ENCODE measurements around the gene HSD3B7. TPM values are rescaled to one million over a fixed set of nuclear protein-coding genes. Genes with fewer than 3 reads are reported as not detected.

Gene HSD3B7
- total and polyA plus RNA-seq, 8 donors = 2.9 to 52.7 (median 10.3) TPM

DNA sequence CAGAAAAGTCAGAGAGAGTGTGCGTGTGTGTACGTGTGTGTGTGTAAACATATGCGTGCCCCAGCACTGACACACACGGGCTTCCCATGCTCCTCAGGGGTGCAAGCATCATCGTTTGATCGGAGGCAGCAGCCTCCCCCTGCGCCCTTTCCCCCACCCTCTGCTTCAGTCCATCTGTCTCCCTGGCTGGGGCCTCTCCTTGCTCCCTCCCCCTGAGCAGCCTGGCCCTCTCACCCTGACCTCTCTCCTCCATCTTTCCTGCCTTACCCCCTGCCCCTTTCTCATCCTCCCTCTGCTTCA is 21.0 kb downstream of the HSD3B7 start:
- intact Hi-C loops (cut with DNase I; ENCODE audit: low total_unique reads) = no loop called here

DNA sequence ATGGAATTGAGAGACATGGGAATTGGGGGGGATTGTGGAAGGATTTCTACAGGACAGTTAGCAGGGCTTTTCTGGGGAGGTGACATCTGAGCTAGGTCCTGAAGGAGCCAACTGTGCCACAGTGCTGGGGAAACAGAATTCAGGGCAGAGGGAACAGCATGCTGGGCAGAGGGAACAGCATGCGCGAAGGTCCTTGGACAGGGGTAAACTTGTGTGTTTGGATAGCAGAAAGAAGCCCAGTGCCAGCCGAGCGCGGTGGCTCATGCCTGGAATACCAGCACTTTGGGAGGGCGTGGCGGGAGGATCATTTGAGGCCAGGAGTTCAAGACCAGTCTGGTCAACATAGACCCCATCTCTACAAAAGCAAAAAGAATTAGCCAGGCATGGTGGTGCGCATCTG is 21.6 kb downstream of the HSD3B7 start:
- Histone ChIP-seq H3K27me3 (peaks cover 4 to 79% (median 45%) of the 10 kb centered on the region in 3 donors), H3K27ac (no peak overlapping the region), H3K4me3 (no peak overlapping the region), H3K4me1 (peaks cover 0 to 9% (median 7%) of the 10 kb centered on the region in 4 donors), H3K9me3 (no peaks in the 10 kb centered on the region), H3K36me3 (no peaks in the 10 kb centered on the region)
- 76 to 93% (median 87%) methylated on average over 8 of the region's 8 CpGs for WGBS, 5 donors
- TF ChIP-seq POLR2AphosphoS5 (IDR thresholded peaks at IDR 0.05) = no peak
- intact Hi-C loops (cut with DNase I; ENCODE audit: low total_unique reads) = no loop called here
- no peak for DNase-seq

More for the DNA sequence above, 21.0 kb downstream of the HSD3B7 start:
- no peak overlapping the region for H3K27ac ChIP-seq
- H3K36me3 ChIP-seq = no peaks in the 10 kb centered on the region
- WGBS, 5 donors = 29 to 51% (median 35%) methylated on average over 7 of the region's 7 CpGs
- peaks cover 0 to 9% (median 6%) of the 10 kb centered on the region in 4 donors for H3K4me1 ChIP-seq
- H3K27me3 ChIP-seq = peaks cover 4 to 78% (median 39%) of the 10 kb centered on the region in 3 donors
- TF ChIP-seq POLR2A (IDR thresholded peaks at IDR 0.05) (no peak), POLR2AphosphoS5 (IDR thresholded peaks at IDR 0.05) (no peak), EP300 (IDR thresholded peaks at IDR 0.05) (no peak)
- TF ChIP-seq, protein P1, sequence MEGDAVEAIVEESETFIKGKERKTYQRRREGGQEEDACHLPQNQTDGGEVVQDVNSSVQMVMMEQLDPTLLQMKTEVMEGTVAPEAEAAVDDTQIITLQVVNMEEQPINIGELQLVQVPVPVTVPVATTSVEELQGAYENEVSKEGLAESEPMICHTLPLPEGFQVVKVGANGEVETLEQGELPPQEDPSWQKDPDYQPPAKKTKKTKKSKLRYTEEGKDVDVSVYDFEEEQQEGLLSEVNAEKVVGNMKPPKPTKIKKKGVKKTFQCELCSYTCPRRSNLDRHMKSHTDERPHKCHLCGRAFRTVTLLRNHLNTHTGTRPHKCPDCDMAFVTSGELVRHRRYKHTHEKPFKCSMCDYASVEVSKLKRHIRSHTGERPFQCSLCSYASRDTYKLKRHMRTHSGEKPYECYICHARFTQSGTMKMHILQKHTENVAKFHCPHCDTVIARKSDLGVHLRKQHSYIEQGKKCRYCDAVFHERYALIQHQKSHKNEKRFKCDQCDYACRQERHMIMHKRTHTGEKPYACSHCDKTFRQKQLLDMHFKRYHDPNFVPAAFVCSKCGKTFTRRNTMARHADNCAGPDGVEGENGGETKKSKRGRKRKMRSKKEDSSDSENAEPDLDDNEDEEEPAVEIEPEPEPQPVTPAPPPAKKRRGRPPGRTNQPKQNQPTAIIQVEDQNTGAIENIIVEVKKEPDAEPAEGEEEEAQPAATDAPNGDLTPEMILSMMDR (IDR thresholded peaks at IDR 0.05) = no peak
- no peaks in the 10 kb centered on the region for H3K9me3 ChIP-seq
- no peak overlapping the region for H3K4me3 ChIP-seq
- DNase-seq = no peak

DNA sequence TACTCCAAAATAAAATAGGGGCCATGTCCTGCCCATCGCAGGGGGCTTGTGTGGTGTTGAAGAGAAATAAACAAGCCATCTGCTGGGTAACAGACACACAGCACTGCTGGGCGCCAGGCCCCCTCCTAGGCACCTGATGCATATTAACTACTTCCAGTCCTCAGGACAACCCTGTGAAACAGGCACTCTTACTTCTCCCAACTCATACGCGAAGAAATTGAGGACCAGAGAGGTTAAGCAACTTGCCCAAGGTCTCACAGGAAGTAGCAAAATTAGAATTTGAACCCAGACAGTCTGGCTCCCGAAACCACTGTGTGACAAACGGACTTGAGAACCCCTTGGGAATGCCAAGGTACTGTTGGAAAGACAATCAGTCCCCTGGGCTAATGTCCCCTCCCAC is 22.7 kb downstream of the HSD3B7 start:
- intact Hi-C loops (cut with DNase I; ENCODE audit: low total_unique reads) = no loop called here
- Histone ChIP-seq H3K27ac (no peak overlapping the region), H3K4me1 (peaks cover 0 to 9% (median 7%) of the 10 kb centered on the region in 4 donors), H3K27me3 (peaks cover 4 to 80% (median 54%) of the 10 kb centered on the region in 3 donors), H3K4me3 (no peak overlapping the region), H3K9me3 (no peaks in the 10 kb centered on the region), H3K36me3 (no peaks in the 10 kb centered on the region)
- TF ChIP-seq POLR2A (IDR thresholded peaks at IDR 0.05) = no peak
- TF ChIP-seq, protein P1 (IDR thresholded peaks at IDR 0.05) = no peak
- TF ChIP-seq EP300 (IDR thresholded peaks at IDR 0.05) = no peak
- TF ChIP-seq POLR2AphosphoS5 (IDR thresholded peaks at IDR 0.05) = no peak
- no peak for DNase-seq
- WGBS, 5 donors = 41 to 58% (median 53%) methylated on average over 6 of the region's 6 CpGs

DNA sequence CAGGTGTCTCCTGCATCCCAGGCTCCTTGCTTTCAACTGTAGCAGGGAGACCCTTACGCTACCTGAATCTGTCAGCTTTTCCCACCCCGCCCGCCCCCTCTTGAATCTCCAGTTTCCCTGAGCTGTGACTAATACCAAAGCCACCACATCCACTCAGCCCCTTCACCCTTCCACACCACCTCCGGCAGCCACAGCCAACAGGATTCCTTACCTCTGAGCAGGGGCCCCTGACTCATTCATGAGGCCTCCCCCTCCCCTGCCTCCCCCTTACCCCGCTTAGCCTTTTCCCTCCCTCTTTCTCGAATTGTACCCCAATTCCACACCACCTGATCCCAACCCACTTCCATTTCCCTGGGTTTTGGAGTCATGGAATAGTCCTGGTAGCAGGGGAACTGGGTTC is 23.1 kb downstream of the HSD3B7 start:
- peaks cover 0 to 9% (median 7%) of the 10 kb centered on the region in 4 donors for H3K4me1 ChIP-seq
- H3K27me3 ChIP-seq = peaks cover 4 to 84% (median 54%) of the 10 kb centered on the region in 3 donors
- H3K4me3 ChIP-seq = no peak overlapping the region
- no peaks in the 10 kb centered on the region for H3K36me3 ChIP-seq
- 56 to 69% (median 65%) methylated on average over 6 of the region's 6 CpGs for WGBS, 5 donors
- H3K27ac ChIP-seq = no peak overlapping the region
- TF ChIP-seq, protein P1 (IDR thresholded peaks at IDR 0.05) = no peak
- TF ChIP-seq EP300 (IDR thresholded peaks at IDR 0.05) = no peak
- TF ChIP-seq POLR2AphosphoS5 (IDR thresholded peaks at IDR 0.05) = no peak
- no peak for TF ChIP-seq POLR2A (IDR thresholded peaks at IDR 0.05)
- no peaks in the 10 kb centered on the region for H3K9me3 ChIP-seq
- intact Hi-C loops (cut with DNase I; ENCODE audit: low total_unique reads) = no loop called here
- DNase-seq = no peak

DNA sequence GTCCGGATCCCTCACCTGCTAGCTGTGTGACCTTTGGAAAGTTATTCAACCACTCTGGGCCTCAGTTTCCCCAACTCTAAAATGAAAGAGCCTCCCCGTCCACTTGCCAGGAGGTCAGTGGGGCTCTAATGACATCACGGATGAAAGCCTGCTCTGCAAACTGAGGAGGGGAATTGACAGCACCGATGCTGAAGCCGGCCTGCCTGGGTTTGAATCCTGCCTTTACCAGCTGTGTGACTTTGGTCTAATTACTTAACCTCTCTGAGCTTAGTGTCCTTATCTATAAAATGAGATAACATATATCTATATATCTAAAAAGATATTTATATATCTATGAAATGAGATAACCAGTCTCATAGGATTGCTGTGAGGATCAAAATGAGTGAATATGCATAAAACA is 23.5 kb downstream of the HSD3B7 start:
- 66 to 90% (median 85%) methylated on average over 5 of the region's 5 CpGs for WGBS, 5 donors

More for the DNA sequence above, 23.5 kb downstream of the HSD3B7 start:
- peaks cover 0 to 9% (median 7%) of the 10 kb centered on the region in 4 donors for H3K4me1 ChIP-seq
- H3K4me3 ChIP-seq = no peak overlapping the region
- intact Hi-C loops (cut with DNase I; ENCODE audit: low total_unique reads) = no loop called here
- no peaks in the 10 kb centered on the region for H3K9me3 ChIP-seq
- DNase-seq = no peak
- peaks cover 4 to 86% (median 54%) of the 10 kb centered on the region in 3 donors for H3K27me3 ChIP-seq
- no peak overlapping the region for H3K27ac ChIP-seq
- no peak for TF ChIP-seq POLR2A (IDR thresholded peaks at IDR 0.05)
- H3K36me3 ChIP-seq = no peaks in the 10 kb centered on the region
